GM10248 (cell line): ENCODE data around the gene PKIG.

Source experiments
- CTCF ChIA-PET: fragments of 300-600 bp; sonication (Branson Sonifier 250); formaldehyde crosslinking; extraction: SDS; loops from one replicate; lab custom pipeline; 2021; ENCODE audit warnings: antibody characterized with exemption; lab: Yijun Ruan, JAX
- POLR2A ChIA-PET: fragments of 350-650 bp; sonication (Branson Sonifier 250); formaldehyde crosslinking; extraction: SDS; loops from one replicate; lab custom pipeline; 2020; ENCODE audit warnings: antibody characterized with exemption; lab: Yijun Ruan, JAX
- DNase-seq: peaks from one replicate; pipeline ENCODE4 v3.0.0; 2012; ENCODE audit errors: extremely low spot score
- TF ChIP-seq, protein P1 (sequence below): IDR thresholded peaks from 2 replicates; pipeline ENCODE4 v1.5.1; 2012; ENCODE audit warnings: mild to moderate bottlenecking, low read depth; ENCODE audit errors: extremely low read depth, missing control alignments, control extremely low read depth

The PKIG gene

GRCh38 chr20:44600758-44601201, 18.4 kb downstream of the PKIG start:
- DNase-seq: no peak
- POLR2A ChIA-PET: no interaction called here
- TF ChIP-seq, protein P1, sequence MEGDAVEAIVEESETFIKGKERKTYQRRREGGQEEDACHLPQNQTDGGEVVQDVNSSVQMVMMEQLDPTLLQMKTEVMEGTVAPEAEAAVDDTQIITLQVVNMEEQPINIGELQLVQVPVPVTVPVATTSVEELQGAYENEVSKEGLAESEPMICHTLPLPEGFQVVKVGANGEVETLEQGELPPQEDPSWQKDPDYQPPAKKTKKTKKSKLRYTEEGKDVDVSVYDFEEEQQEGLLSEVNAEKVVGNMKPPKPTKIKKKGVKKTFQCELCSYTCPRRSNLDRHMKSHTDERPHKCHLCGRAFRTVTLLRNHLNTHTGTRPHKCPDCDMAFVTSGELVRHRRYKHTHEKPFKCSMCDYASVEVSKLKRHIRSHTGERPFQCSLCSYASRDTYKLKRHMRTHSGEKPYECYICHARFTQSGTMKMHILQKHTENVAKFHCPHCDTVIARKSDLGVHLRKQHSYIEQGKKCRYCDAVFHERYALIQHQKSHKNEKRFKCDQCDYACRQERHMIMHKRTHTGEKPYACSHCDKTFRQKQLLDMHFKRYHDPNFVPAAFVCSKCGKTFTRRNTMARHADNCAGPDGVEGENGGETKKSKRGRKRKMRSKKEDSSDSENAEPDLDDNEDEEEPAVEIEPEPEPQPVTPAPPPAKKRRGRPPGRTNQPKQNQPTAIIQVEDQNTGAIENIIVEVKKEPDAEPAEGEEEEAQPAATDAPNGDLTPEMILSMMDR: no peak
- CTCF ChIA-PET: interaction anchor here (1.0 to 6.0 kb wide), 3 partner anchors 8 to 216 kb away, joined by 3 to 65 read pairs (median 20); no protein-coding TSS in a partner anchor

DNA sequence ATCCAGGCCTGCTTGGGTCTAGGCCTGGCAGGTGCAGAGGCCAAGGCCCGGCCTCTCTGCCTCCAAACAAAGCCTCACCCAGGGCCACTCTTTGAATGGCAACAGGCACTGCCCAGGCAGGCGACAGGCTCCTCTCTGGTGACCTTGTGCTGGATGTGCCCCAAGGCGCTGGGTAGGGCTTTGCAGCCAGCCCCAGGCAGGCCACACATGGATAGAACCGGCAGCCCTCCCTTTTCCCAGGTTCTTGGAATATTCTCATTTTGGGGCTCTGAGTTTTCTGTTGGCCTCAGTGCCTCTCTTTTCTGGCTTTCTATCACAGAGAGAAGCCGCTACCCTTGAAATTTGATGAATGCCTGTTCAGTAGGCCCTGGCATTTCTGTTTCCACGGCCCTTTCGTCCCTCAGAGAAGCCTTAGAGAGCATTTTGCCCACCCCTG, 18.9 kb downstream of the PKIG start:
- CTCF ChIA-PET: interaction anchor here (1.7 to 6.0 kb wide), 4 partner anchors 8 to 25 kb away, joined by 5 to 65 read pairs (median 7); no protein-coding TSS in a partner anchor
- POLR2A ChIA-PET: no interaction called here
- TF ChIP-seq, protein P1: no peak
- DNase-seq: no peak

DNA sequence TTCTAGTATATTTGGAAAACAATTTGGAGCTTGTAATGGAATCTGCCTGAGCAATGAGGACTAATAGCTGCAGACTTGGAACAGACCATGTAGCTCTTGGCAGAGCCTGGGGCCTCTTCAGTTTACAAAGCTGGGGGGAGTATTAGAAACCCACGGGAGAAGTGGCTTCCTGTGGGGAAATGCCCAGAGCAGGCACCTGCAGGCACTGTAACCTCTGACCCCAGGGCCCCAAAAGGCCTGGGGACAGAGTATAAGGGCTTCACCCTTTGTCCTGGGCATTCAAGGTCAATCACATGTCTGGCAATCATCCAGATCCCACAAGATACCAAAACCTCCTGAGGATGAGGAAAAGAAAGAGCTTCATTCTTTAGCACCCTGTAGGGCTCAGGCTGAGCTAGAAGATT, 19.4 kb downstream of the PKIG start:
- CTCF ChIA-PET: interaction anchor here (1.7 to 6.0 kb wide), 4 partner anchors 7 to 26 kb away, joined by 5 to 65 read pairs (median 7); no protein-coding TSS in a partner anchor
- POLR2A ChIA-PET: no interaction called here
- no peak for DNase-seq
- TF ChIP-seq, protein P1: no peak

DNA sequence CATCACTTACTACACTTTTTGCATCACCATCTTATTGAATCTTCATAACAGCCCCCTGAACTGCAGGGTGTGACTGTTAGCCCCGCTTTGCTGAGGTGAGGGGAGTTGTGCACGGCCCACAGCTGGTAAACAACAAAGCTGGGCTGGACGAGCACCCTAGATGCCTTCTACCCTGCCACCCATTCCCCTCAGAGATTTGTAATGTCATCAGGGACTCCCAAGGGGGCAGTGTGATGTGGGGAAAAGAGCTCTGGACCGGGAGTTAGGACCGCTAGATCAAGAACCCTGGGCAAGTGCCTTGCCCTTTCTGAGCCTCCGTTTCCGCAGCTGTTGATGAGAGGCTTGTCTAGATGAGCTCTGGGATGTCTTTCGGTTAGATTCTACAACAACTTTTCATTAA, 20.9 kb downstream of the PKIG start:
- TF ChIP-seq, protein P1: peak; percentile 10
- ChIA-PET CTCF (interaction anchor here (1.0 to 2.8 kb wide), 12 partner anchors 9 to 215 kb away, joined by 3 to 13 read pairs (median 4); partner anchors contain the start of gene TTPAL), POLR2A (interaction anchor here (0.6 kb wide), 1 partner anchor 21 kb away, joined by 4 read pairs; the partner anchor contains the start of gene PKIG)
- no peak for DNase-seq

DNA sequence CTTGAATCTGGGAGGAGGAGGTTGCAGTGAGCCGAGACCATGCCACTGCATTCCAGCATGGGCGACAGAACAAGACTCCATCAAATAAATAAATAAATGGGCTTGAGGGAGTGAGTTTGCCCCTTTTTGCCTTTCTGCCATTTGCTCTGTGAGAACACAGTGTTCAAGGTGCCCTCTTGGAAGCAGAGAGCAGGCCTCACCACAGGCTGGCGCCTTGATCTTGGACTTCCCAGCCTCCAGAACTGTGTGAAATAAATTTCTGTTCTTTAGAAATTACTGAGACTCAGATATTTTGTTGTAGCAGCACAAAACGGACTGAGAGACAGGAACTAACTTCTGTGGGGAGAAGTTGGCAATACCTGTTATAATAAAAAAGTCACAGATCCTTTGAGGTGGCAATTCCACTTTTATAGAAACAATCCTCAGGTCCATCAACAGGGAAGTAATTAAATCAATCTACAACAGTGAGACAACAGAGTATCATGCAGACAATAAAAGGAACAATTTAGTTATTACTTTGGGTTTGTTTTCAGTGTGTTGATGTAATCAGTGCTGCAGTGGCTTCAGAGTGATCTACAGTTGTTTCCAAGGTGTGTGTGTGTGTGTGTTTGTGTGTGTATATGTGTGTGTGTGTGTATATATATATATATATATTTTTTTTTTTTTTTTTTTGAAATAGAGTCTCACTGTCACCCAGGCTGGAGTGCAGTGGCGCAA, 24.5 kb downstream of the PKIG start:
- CTCF ChIA-PET: interaction anchor here (4.1 kb wide), 1 partner anchor 7 kb away, joined by 65 read pairs; no protein-coding TSS in a partner anchor
- POLR2A ChIA-PET: no interaction called here
- TF ChIP-seq, protein P1: no peak

GRCh38 chr20:44609006-44609515, 26.7 kb downstream of the PKIG start:
- POLR2A ChIA-PET: interaction anchor here (1.7 kb wide), 1 partner anchor 23 kb away, joined by 4 read pairs; no protein-coding TSS in a partner anchor
- TF ChIP-seq, protein P1: no peak
- DNase-seq: no peak
- CTCF ChIA-PET: interaction anchor here (0.9 to 4.1 kb wide), 27 partner anchors 9 to 394 kb away, joined by 3 to 65 read pairs (median 13); partner anchors contain the start of gene SERINC3

More for the DNA sequence above, 24.5 kb downstream of the PKIG start:
- DNase-seq: no peak
